Left renal pelvis (tissue), 4 donors: Measurements from ENCODE around the gene PTPRG. TPM values are rescaled to one million over a fixed set of nuclear protein-coding genes. Genes with fewer than 3 reads are reported as not detected.
"Not testable (repeated sequence)": the region's sequence is repeated elsewhere in the genome, so short reads cannot be mapped to it uniquely, and the experiment has no call there.

ENCODE experiments used
- DNase-seq, 4 donors: peaks; one replicate each; pipeline ENCODE4 v3.0.0-alpha.2; 2013; ENCODE audit warnings: low read depth in 4 of 4, low spot score in 3 of 4
- polyA plus RNA-seq, 4 donors: library from polyadenylated mRNA; unstranded; fragments of 120-200 nt; gene quantifications; one replicate each; pipeline ENCODE4 v1.2.1, GENCODE V29; 2013; ENCODE audit not compliant: insufficient read length in 4 of 4

The PTPRG gene
- polyA plus RNA-seq, 4 donors = 42.4 to 90.2 (median 79.5) TPM

- DNase-seq = no peak
These were observed 250.7 kb downstream of the PTPRG start for GRCh38 chr3:61812085-61812484.

- DNase-seq = no peak
These were observed 251.1 kb downstream of the PTPRG start for GRCh38 chr3:61812517-61812916.

GRCh38 chr3:61813636-61814035 lies 252.3 kb downstream of the PTPRG start:
- no peak for DNase-seq

GRCh38 chr3:61814674-61815073 lies 253.3 kb downstream of the PTPRG start:
- DNase-seq = no peak

GRCh38 chr3:61816304-61816703 lies 254.9 kb downstream of the PTPRG start:
- DNase-seq = not testable (repeated sequence)

GRCh38 chr3:61819861-61820260 lies 258.5 kb downstream of the PTPRG start:
- no peak for DNase-seq

GRCh38 chr3:61820306-61820992 lies 259.1 kb downstream of the PTPRG start:
- no peak for DNase-seq

- DNase-seq = no peak
These were observed 260.5 kb downstream of the PTPRG start for GRCh38 chr3:61821823-61822251.

- no peak for DNase-seq
These were observed 261.2 kb downstream of the PTPRG start for GRCh38 chr3:61822588-61822987.

- no peak for DNase-seq
These were observed 263.3 kb downstream of the PTPRG start for GRCh38 chr3:61824553-61825135.

- no peak for DNase-seq
These were observed 264.8 kb downstream of the PTPRG start for GRCh38 chr3:61826161-61826560.

- DNase-seq = no peak
These were observed 267.0 kb downstream of the PTPRG start for GRCh38 chr3:61828184-61828874.

GRCh38 chr3:61828880-61829721 lies 267.7 kb downstream of the PTPRG start:
- no peak for DNase-seq

GRCh38 chr3:61829722-61830350 lies 268.5 kb downstream of the PTPRG start:
- no peak for DNase-seq

GRCh38 chr3:61831973-61832372 lies 270.6 kb downstream of the PTPRG start:
- no peak for DNase-seq

- DNase-seq = no peak
These were observed 271.2 kb downstream of the PTPRG start for GRCh38 chr3:61832375-61833229.

- no peak for DNase-seq
These were observed 277.9 kb downstream of the PTPRG start for GRCh38 chr3:61839256-61839655.

- no peak for DNase-seq
These were observed 279.9 kb downstream of the PTPRG start for GRCh38 chr3:61841111-61841845.

- DNase-seq = no peak
These were observed 280.6 kb downstream of the PTPRG start for GRCh38 chr3:61841988-61842387.
